T-helper 2 cell (primary cell): ENCODE measurements around the gene SCYL3.
"Not testable (repeated sequence)": the region's sequence is repeated elsewhere in the genome, so short reads cannot be mapped to it uniquely, and the experiment has no call there.

ENCODE experiments used
- DNase-seq, 5 experiments: peaks; one replicate each; pipeline versions ENCODE4 v3.0.0 to v3.0.0-alpha.2; 2012 to 2022
- total RNA-seq, 2 donors: gene quantifications; one replicate each; lab custom pipeline; 2026; lab: John Stamatoyannopoulos, UW

SCYL3 gene
- 11.5 to 35.8 reads per million in 2 donors for total RNA-seq

DNA sequence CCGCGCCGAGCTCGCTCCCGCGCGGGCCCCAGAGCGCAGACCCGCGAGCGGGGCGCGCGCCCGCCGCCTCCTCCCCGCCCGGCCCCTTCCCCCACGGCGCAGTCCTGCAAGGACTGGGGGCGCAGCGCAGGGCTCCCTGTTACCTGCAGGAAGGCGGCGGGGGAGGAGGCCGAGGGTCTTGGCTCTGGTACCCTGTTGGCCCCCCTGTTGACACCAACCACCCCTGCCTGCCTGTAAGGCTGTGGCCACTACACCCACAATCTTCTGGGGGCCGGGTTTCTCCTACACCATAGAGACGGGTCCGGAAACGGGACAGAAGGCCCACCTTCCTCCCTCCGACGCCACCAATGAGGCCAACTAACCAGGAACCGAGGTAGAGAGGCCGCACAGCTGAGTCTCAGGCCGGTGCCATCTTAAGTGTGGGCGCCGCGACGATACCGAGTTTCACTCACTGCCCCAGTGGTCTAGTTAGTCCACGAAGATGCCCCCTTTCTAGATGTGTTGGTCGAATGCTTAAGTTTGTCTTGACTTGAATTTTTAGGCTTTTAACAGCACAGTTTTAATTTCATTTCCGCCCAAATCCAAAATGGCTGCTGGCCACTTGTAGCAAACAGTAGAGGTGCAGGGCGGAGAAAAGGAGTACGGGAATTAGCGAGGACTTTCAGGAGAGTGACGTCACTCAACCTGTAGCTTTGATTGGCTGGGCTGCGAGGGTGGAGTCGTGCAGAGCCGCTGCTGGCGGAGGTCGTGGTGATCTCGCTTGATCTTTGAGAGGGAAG lies at the start of gene SCYL3:
SCYL3 (minus strand) TSS at position 252 of the 779 bp plus-strand sequence. CDS start 5,056 bp downstream, outside the sequence.
- peak; percentile 65 to 99 (median 84) for DNase-seq

GRCh38 chr1:169941982-169942830 lies 48.5 kb upstream of the SCYL3 start:
- no peak for DNase-seq

DNA sequence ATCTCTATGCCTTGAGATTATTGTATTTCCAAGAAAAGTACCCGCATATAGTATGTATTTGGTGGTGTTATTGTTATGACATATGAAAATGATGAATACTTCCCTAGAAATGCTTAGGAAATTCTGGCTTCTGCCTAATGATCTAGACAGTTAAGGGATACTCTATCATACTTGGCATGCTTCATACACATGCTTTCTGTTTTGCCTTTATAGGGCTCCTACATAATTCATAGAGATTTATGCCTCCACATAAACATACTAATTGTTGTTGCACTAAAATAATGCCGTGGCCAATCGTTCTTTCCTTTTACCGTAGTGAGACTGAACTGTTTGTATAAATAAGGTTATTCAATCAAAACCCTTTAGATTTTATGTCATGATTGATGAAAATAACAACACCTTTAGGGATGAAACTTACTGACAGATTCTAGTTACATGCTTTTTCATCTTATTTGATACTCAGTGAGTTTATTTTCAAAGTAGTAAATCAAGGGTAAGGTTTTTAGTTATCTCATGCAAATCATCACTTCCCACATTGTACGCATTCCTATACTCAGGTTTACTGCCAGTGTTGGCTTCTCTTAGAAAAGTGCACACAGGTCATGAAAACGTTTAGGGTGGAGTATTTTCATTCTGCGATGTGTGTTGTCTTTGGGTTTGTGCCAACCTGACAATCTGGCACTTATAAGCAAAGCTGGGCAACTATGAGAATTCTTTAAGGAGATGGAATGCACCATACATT lies 40.5 kb upstream of the SCYL3 start:
- no peak for DNase-seq

- no peak for DNase-seq
Observed at GRCh38 chr1:169931795-169932231, 38.1 kb upstream of the SCYL3 start.

- DNase-seq = no peak
Observed at GRCh38 chr1:169929210-169929526, 35.5 kb upstream of the SCYL3 start.

DNA sequence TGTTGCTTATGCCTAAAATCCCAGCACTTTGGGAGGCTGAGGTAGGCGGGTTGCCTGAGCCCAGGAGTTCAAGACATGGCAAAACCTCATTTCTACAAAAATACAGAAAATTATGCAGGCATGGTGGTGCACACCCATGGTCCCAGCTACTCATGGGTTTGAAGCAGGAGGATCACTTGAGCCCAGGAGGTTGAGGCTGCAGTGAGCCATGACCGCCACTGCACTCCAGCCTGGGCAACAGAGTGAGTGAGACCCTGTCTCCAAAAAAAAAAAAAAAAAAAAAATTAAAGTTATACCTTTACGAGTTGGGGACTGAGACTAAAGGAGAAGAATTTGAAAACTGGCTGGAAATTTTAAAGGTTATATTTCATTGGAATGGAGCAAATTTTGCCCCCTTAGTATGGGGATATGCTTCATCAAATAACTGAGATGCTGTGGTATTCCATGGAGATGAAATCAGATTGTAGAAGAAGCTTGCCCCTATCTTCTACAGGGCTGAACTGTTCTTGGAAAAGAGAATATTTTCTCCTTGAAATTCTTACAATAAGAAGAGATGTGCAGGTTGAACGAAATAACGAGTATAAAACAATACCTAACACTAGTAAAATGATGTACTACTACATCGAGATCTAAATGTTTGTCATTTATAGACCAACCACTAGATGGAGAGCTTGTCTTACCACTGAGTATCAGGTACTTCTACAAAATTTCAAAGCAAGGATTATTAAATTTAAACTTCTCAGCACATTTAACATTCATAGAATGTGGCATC lies 34.9 kb upstream of the SCYL3 start:
- DNase-seq = peak in 1 of 5 experiments; percentile 72

DNA sequence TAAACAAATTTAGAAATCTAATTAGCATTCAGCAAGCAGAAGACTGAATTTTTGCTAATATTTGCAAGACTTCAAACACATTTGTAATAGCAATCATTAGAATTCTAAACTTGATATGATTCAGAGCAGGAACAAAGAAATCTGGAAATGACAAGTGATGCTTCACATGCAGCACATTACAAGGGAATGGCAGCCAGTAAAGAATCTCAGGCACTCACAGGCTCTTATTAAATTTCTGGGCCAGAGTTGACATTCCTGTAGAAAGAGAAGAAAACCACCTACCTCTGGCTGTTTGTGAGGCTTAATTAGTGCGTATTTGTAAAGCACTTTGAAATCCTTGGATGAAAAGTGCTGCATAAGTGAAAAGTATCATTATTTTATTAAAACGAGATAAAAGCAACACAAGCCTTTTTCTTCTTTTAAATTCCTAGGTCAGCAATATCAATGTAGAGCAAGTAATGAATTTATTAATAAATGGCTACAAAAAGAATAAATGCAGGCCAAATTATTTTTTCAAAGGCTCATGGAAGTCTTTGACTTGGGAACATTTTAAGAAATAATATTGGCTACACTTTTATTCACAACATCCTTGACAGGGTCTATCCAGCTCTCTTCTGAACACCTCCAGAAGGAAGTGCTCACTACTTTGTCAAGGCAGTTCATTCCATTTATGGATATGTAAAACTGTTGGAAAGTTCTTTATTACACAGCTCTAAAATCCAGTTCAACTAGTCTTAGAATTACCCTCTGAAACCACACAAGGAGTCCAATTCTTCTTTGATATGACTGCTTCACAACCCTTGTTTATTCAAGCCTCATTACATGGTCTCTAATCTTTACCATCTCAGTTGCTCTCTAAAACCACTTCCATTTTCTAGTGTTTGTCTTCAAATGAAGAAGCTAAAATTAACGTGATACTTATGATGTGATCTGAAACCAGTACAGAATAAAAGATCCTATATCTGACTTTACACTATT lies 32.1 kb upstream of the SCYL3 start:
- peak in 1 of 5 experiments; percentile 91 for DNase-seq

GRCh38 chr1:169924829-169925228 lies 31.1 kb upstream of the SCYL3 start:
- no peak for DNase-seq

DNA sequence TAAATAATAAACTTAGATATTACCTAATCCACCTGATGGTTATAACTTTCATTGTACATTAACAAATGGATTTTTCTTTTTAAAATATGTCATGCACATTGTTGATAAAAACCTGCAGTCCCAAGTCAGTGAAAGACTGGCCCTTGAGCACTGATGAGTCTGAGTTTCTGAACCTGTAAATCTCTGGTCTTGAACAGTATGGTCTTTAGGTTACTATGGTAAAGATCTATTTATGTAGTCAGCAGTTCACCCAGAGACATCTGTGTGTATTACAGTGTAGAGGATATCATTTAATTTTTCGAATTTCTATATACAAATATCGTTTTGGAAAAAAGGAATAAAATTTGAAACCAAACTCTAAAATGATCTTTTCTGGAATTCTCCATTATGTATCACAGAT lies 30.4 kb upstream of the SCYL3 start:
- DNase-seq = no peak

- DNase-seq = no peak
Observed at GRCh38 chr1:169921080-169921479, 27.4 kb upstream of the SCYL3 start.

- DNase-seq = no peak
Observed at GRCh38 chr1:169918927-169919326, 25.2 kb upstream of the SCYL3 start.

GRCh38 chr1:169918220-169918619 lies 24.5 kb upstream of the SCYL3 start:
- not testable (repeated sequence) for DNase-seq

DNA sequence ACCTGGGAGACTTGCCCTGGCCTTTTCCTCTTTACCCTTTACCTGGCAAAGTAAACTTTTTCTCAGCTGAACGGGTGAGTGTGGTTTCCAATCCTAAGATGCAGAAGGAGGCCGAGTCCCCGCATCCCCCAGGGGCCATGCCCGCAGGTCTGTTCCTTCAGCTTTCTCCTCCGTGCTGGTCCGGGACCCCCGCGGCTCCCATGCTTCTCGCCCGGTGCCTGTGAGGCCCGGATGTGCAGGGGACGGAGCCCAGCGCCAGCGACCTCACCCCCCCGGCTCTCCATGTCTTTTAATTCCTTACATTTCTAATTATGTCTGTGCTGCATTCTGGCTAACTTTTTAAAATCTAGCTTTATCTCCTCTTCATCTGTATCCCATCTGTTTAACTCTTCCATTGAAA lies 21.5 kb upstream of the SCYL3 start:
- DNase-seq = no peak

- peak in 1 of 5 experiments; percentile 38 for DNase-seq
Observed at GRCh38 chr1:169914531-169914930, 20.8 kb upstream of the SCYL3 start.

DNA sequence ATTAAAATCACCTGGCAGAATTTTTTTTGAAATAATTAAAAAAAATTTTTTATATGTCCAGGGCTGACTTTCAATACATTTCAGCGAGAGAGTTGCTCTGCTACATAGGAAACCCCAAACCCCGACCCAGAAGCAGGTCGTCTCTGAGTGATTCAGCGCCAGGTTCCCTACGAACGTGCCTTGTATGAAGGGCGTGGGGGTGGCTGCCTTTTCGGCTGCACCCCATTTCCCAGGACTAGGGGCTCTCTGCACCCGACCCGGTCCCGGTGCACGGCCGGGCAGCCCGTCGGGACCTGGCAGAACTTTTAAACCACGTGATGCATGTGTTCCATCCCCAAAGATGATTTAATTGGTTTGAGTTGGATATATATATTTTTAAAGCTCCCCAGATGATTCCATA lies 15.8 kb upstream of the SCYL3 start:
- DNase-seq = no peak

DNA sequence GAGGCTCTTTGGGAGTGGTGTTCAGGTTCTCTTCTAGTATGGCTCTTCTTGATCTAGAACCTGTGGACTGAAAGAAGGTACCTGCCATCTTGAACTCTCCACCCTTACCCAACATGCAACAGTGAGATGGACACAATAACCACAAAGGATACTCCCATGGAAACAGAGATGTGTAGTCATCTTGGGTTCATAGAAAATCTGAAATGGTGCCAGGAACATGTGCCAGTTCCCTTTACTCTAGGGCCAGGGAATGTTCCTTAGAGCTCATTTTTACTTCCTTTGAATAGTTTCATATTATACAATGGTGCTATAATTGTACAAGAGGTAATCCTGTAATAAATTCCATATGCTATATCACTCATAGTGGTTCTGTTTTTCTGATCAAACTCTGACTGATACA lies 13.2 kb upstream of the SCYL3 start:
- no peak for DNase-seq

DNA sequence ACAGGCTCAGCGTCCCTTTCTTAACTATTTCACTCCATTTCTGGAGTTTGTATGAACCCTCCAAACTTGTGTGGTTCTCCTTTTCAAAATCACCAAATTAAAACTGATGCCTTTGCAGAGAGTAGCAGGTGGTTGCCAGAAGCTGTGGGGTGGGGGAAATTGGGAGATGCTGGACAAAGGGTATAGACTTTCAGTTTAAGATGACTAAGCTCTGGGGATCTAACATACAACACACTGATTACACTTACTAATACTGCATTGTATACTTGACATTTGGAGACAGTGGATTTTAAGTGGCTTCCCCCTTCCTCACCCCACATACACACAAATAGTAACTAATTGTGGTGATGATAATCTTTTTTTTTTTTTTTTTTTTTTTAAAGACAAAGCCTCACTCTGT lies 11.1 kb upstream of the SCYL3 start:
- DNase-seq = no peak

DNA sequence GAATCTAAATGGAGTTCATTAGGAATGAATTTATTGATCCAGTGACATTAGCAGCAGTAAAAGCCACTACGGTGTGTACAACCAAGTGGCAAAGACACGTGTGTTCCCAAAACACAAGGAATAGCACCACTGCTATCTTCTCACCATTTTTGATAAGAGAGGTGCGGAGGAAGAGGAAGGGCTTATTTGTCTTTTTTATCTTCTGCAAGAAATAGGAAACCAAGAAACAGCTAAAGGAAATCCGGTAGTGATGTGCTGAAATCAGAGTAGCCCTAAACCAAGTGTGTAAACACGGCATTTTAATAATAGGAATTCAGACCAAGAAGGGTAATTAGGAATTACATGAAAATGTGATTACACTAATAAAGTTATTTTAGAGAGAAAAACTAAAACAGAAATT lies 9.1 kb upstream of the SCYL3 start:
- DNase-seq = peak in 1 of 5 experiments; percentile 39

- DNase-seq = no peak
Observed at GRCh38 chr1:169901115-169901514, 7.4 kb upstream of the SCYL3 start.

GRCh38 chr1:169900571-169900970 lies 6.9 kb upstream of the SCYL3 start:
- DNase-seq = no peak
